OCI-LY7 (cell line): ENCODE results near the gene MAOA. TPM values are rescaled to one million over a fixed set of nuclear protein-coding genes. Genes with fewer than 3 reads are reported as not detected.
"Not testable (repeated sequence)": the region's sequence is repeated elsewhere in the genome, so short reads cannot be mapped to it uniquely, and the experiment has no call there.

Source experiments
- BruUV-seq: library from RNA; stranded (reverse); fragments of 400-500 nt; replicated peaks from 2 replicates; lab custom pipeline; 2021; lab: Mats Ljungman, UMichigan
- CTCF ChIA-PET: fragments of 300-600 bp; sonication (Branson Sonifier 250); formaldehyde crosslinking; loops from one replicate; lab custom pipeline; 2022; ENCODE audit warnings: antibody characterized with exemption; ENCODE audit not compliant: unreplicated experiment; lab: Charles Lee
- POLR2A ChIA-PET: fragments of 300-600 bp; sonication (Branson Sonifier 250); formaldehyde crosslinking; loops from one replicate; lab custom pipeline; 2022; ENCODE audit warnings: antibody characterized with exemption; lab: Charles Lee
- DNase-seq: peaks from one replicate; pipeline ENCODE4 v3.0.0-alpha.2; 2015; ENCODE audit warnings: low spot score
- H2AFZ ChIP-seq: fragments of 200-600 bp; sonication (generic), shearing (Covaris generic); 2 replicates; pipeline ENCODE4 v1.6.1; 2014; ENCODE audit warnings: mild to moderate bottlenecking, antibody characterized with exemption, low read length, moderate library complexity
- H3K27ac ChIP-seq: fragments of 200-600 bp; sonication (generic); 2 replicates; pipeline ENCODE4 v1.5.1; 2014; ENCODE audit warnings: mixed run types, low read depth, mild to moderate bottlenecking, moderate library complexity, low read length, inconsistent platforms; ENCODE audit not compliant: poor library complexity, severe bottlenecking
- H3K36me3 ChIP-seq: fragments of 200-600 bp; sonication (generic); 2 replicates; pipeline ENCODE4 v1.6.1; 2014; ENCODE audit warnings: mild to moderate bottlenecking, antibody characterized with exemption, low read length, moderate library complexity, mixed read lengths; ENCODE audit not compliant: insufficient read depth
- H3K4me1 ChIP-seq: fragments of 200-600 bp; sonication (generic); 2 replicates; pipeline ENCODE4 v1.5.1; 2014; ENCODE audit warnings: mild to moderate bottlenecking, low read length; ENCODE audit not compliant: insufficient read depth, poor library complexity, severe bottlenecking
- H3K4me2 ChIP-seq: fragments of 200-600 bp; sonication (generic); 2 replicates; pipeline ENCODE4 v1.6.1; 2014; ENCODE audit warnings: mild to moderate bottlenecking, low read length
- H3K4me3 ChIP-seq: fragments of 200-600 bp; sonication (generic); 2 replicates; pipeline ENCODE4 v1.5.1; 2014; ENCODE audit warnings: mild to moderate bottlenecking, low read depth, low read length; ENCODE audit not compliant: poor library complexity, severe bottlenecking
- H3K79me2 ChIP-seq: fragments of 200-600 bp; sonication (generic); 2 replicates; pipeline ENCODE4 v1.6.1; 2016; ENCODE audit warnings: low read depth, mild to moderate bottlenecking, low read length, moderate library complexity, mixed read lengths; ENCODE audit not compliant: insufficient read depth
- H3K9me2 ChIP-seq: fragments of 200-600 bp; sonication (generic); 2 replicates; pipeline ENCODE4 v1.6.1; 2016; ENCODE audit warnings: mild to moderate bottlenecking, low read length, mixed read lengths; ENCODE audit not compliant: insufficient read depth
- H3K9me3 ChIP-seq: fragments of 200-600 bp; sonication (generic); 2 replicates; pipeline ENCODE4 v1.6.1; 2014; ENCODE audit warnings: mild to moderate bottlenecking, mixed run types, low read length, mixed read lengths
- H4K20me1 ChIP-seq: fragments of 200-600 bp; sonication (generic); 2 replicates; pipeline ENCODE4 v1.6.1; 2014; ENCODE audit warnings: mild to moderate bottlenecking, antibody characterized with exemption, low read length, moderate library complexity, mixed read lengths; ENCODE audit not compliant: insufficient read depth
- CTCF ChIP-seq: fragments of 200-600 bp; sonication (generic); conservative IDR thresholded peaks from 2 replicates; pipeline ENCODE4 v1.5.1; 2014; ENCODE audit warnings: mild to moderate bottlenecking, antibody characterized with exemption, low read length, moderate library complexity, mixed read lengths
- EZH2phosphoT487 ChIP-seq: fragments of 200-600 bp; sonication (generic); IDR thresholded peaks from 2 replicates; pipeline ENCODE4 v1.6.1; 2018; ENCODE audit warnings: low read depth, borderline replicate concordance, mild to moderate bottlenecking, mixed run types, antibody characterized with exemption, low read length, moderate library complexity, mixed read lengths
- intact Hi-C: fragments of 100-400 bp; cut with micrococcal nuclease; formaldehyde crosslinking; loops from one replicate; pipeline ENCODE4 v1.10.0; 2022; ENCODE audit not compliant: unreplicated experiment
- total RNA-seq, 2 experiments: library from RNA; depleted of rRNA in 1 of 2; stranded (reverse); fragments of >200 nt in 1 of 2; shearing (Covaris generic) in 1 of 2; gene quantifications; 2 replicates each; pipeline ENCODE4 v1.2.3, GENCODE V29; 2014 to 2022

The MAOA gene
- total RNA-seq, 2 experiments from 2014 or later = not detected

DNA sequence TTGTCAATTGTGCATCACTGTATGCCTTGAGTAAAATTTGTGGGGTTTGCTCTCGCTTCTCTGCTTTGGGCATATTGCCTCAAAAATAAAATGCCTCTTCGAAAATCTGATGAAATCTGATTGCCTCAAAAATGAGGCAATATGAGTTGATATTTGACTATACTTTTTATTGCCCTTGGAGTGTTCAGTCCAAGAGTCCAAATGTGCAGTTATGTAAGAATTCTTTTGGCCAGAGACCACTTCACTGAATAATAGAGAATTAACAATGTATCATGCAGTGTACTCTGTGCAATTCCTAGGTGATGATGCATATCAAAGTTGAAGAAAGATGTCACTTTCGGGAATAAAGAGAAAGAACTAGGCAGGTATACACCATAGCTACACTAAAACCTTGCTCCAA is 8.6 kb downstream of the MAOA start:
- Histone ChIP-seq H3K4me1 (no peaks in the 10 kb centered on the region), H3K9me2 (no peaks in the 10 kb centered on the region), H3K4me2 (no peak overlapping the region), H4K20me1 (no peaks in the 10 kb centered on the region), H3K4me3 (no peak overlapping the region), H3K36me3 (no peaks in the 10 kb centered on the region), H2AFZ (no peak overlapping the region), H3K79me2 (no peaks in the 10 kb centered on the region), H3K9me3 (no peaks in the 10 kb centered on the region), H3K27ac (no peak overlapping the region)
- BruUV-seq = no TSS peak
- intact Hi-C loops = no loop called here
- POLR2A ChIA-PET = interaction anchor here (0.5 kb wide), 1 partner anchor 1637 kb away, joined by 3 read pairs; no protein-coding TSS in a partner anchor
- DNase-seq = no peak
- no peak for TF ChIP-seq CTCF
- no peak for TF ChIP-seq EZH2phosphoT487
- CTCF ChIA-PET = no interaction called here

DNA sequence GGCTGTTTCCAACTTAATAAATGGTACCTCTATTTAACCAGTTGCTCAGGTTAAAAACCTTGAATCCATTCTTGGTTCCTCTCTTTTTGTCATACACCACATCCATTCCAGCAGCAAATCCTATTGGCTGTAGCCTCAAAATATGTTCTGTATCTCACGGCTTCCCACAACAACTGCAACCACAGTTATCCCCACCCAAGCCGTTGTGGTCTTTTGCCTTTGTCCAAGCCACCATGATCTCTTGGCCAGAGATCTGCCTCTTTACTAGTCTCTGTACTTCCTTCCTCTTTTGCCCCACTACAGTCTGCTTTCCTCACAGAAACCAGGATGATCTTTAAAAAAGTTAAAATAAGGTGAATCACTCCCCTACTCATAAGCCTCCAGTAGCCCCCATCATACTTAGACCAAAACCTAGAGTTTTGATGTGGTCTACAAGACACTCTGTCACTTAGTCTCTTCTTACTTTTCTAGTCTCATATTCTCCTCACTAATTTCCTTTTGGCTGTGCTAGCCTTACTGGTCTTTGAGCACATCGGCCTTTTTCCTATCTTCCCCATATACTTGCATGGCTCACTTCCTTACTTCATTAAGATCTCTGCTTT is 10.3 kb downstream of the MAOA start:
- H3K9me3 ChIP-seq = no peaks in the 10 kb centered on the region
- H4K20me1 ChIP-seq = no peaks in the 10 kb centered on the region
- no peak overlapping the region for H3K4me3 ChIP-seq
- no peak overlapping the region for H3K27ac ChIP-seq
- CTCF ChIA-PET = no interaction called here
- H3K9me2 ChIP-seq = no peaks in the 10 kb centered on the region
- BruUV-seq = no TSS peak
- intact Hi-C loops = no loop called here
- no peak for DNase-seq
- no peak overlapping the region for H2AFZ ChIP-seq
- no peak overlapping the region for H3K4me2 ChIP-seq
- no peaks in the 10 kb centered on the region for H3K4me1 ChIP-seq
- H3K79me2 ChIP-seq = no peaks in the 10 kb centered on the region
- POLR2A ChIA-PET = no interaction called here
- no peaks in the 10 kb centered on the region for H3K36me3 ChIP-seq
- no peak for TF ChIP-seq EZH2phosphoT487
- TF ChIP-seq CTCF = no peak

GRCh38 chrX:43675965-43676628 is 20.0 kb downstream of the MAOA start:
- H3K4me3 ChIP-seq, BruUV-seq, DNase-seq, H3K9me2 ChIP-seq, H4K20me1 ChIP-seq, H3K79me2 ChIP-seq, H3K9me3 ChIP-seq, CTCF ChIA-PET, H3K4me2 ChIP-seq, H3K4me1 ChIP-seq, POLR2A ChIA-PET, H3K36me3 ChIP-seq, H3K27ac ChIP-seq, H2AFZ ChIP-seq, intact Hi-C loops: not testable (repeated sequence)
